ENCODE results near the gene RERE.

Gene RERE

DNA sequence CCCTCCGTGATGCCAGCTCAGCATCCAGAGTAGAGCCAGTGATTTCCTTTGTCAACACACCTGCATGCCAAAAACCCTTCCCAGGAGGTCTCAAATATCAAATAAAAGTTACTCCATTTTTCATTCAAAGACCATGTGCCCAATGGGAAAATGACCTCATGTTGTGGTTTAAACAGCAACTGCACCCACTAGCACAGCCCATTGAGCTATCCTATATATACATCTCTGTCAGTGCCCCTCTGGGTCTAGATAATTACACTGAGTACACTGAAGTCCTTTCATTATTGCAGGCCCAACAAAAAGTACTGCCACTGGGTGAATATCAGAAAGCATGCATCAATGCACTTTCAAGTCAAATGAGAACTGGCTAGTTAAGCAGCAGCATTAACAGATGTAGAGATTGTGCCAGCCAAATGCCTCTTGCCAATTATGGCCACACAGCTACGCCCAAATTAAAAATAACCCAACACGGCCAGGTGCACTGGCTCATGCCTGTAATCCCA lies 381.8 kb downstream of the RERE start:
- TF ChIP-seq, protein P1, sequence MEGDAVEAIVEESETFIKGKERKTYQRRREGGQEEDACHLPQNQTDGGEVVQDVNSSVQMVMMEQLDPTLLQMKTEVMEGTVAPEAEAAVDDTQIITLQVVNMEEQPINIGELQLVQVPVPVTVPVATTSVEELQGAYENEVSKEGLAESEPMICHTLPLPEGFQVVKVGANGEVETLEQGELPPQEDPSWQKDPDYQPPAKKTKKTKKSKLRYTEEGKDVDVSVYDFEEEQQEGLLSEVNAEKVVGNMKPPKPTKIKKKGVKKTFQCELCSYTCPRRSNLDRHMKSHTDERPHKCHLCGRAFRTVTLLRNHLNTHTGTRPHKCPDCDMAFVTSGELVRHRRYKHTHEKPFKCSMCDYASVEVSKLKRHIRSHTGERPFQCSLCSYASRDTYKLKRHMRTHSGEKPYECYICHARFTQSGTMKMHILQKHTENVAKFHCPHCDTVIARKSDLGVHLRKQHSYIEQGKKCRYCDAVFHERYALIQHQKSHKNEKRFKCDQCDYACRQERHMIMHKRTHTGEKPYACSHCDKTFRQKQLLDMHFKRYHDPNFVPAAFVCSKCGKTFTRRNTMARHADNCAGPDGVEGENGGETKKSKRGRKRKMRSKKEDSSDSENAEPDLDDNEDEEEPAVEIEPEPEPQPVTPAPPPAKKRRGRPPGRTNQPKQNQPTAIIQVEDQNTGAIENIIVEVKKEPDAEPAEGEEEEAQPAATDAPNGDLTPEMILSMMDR (IDR thresholded peaks at IDR 0.05; ENCODE audit: low read length, missing control alignments): no peak
- DNase-seq (ENCODE audit: low read depth): no peak
- H3K4me3 ChIP-seq (replicated peaks; ENCODE audit: low read depth, low read length): no peak overlapping the region

DNA sequence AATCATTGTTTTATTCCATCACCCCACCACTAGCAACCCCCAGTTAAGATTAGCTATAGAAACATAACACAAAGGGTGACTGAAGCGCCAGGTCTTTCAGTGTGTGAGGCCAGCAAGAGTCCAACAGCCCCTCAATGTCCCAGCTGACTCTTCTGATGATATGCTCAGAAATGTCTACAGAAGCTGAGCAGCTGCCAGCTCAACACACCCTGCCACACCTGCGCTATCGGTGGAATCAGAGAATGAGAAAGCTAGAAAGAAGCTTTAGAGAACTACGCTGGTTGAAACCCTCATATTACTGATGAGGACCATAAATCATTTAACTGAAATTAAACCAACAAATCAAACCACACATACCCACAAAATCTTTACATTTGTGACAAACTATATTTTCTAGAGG lies 383.3 kb downstream of the RERE start:
- DNase-seq (ENCODE audit: low read depth): no peak
- H3K4me3 ChIP-seq (replicated peaks; ENCODE audit: low read depth, low read length): no peak overlapping the region
- TF ChIP-seq, protein P1 (IDR thresholded peaks at IDR 0.05; ENCODE audit: low read length, missing control alignments): no peak

DNA sequence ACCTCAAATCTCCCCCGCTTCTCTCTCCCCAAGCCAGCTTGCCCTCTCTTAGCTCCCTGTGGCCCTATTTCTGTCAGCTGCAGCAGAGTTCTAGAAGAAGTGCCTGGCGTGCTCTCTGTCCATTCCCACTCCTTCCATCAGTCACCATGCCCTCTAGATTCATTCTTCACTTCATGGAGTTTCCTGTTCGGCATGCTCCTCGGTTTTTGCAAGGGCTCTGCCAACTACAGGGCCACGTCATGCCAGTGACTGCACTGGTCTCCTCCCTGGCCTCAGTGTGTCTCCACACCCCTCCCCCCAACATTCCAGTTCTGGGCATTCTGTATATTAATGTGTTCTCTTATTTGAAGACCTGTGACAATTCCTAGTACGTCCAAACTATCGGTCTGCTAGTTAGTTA lies 385.7 kb downstream of the RERE start:
- no peak for DNase-seq (ENCODE audit: low read depth)
- no peak overlapping the region for H3K4me3 ChIP-seq (replicated peaks; ENCODE audit: low read depth, low read length)
- TF ChIP-seq, protein P1 (IDR thresholded peaks at IDR 0.05; ENCODE audit: low read length, missing control alignments): no peak

DNA sequence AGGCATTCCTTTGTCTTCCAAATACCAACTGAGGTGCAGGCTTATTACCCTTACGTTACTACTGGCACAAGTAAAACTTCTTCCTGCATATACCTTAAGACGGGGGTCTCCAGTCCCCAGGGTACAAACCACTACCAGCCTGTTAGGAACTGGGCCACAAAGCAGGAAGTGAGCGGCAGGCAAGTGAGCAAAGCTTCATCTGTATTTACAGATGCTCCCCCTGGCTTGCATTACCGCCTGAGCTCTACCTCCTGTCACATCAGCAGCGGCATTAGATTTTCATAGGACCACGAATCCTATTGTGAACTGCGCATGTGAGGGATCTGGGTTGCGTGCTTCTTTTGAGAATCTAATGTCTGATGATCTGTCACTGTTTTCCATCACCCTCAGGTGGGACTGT lies 386.4 kb downstream of the RERE start:
- no peak for DNase-seq (ENCODE audit: low read depth)
- H3K4me3 ChIP-seq (replicated peaks; ENCODE audit: low read depth, low read length): no peak overlapping the region
- TF ChIP-seq, protein P1 (IDR thresholded peaks at IDR 0.05; ENCODE audit: low read length, missing control alignments): no peak

DNA sequence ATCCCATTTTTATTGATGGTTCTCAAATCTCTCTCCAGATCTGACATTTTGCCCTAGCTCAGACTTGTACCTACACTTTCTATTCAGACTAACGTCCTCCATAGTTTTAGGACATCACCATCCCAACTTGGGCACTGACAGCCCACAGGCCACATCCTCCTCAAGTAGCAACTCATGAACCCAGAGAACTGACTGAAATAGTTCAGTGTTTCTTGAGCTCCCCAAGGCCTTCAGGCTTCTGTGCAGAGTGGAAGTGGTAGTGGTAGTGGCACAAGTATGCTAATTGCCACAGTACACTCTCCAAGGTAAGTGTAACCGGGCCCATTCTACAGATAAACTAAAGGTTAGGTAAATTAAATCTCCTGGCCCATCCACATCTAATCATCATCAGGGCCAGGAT lies 387.0 kb downstream of the RERE start:
- H3K4me3 ChIP-seq (replicated peaks; ENCODE audit: low read depth, low read length): no peak overlapping the region
- DNase-seq (ENCODE audit: low read depth): no peak
- TF ChIP-seq, protein P1 (IDR thresholded peaks at IDR 0.05; ENCODE audit: low read length, missing control alignments): no peak

DNA sequence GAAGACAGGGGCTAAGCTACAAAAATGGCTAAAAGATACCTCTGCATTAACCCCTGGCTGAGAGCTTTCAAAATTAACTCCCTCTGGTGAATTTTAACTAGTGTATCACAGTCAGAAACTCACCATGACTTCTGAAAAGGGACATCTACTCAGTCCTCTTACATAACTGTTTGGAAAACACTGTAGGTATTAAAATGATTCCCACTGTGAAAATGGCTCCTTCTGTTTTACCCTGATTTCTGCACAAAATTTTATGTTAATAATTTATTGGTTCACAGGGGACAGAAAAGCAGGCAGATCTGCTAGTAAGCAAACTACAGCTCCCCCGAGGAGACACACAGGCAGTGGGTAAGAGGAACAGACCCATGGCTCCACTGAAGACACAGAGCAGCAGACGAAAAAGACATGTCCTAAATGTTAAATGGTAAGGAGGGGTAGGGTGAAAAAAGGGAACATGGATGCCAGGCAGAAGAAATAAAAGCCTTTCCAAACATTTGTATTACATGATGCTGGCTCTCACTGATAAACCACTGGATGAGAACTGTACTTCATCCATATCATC lies 387.8 kb downstream of the RERE start:
- DNase-seq (ENCODE audit: low read depth): no peak
- H3K4me3 ChIP-seq (replicated peaks; ENCODE audit: low read depth, low read length): no peak overlapping the region
- TF ChIP-seq, protein P1 (IDR thresholded peaks at IDR 0.05; ENCODE audit: low read length, missing control alignments): no peak

DNA sequence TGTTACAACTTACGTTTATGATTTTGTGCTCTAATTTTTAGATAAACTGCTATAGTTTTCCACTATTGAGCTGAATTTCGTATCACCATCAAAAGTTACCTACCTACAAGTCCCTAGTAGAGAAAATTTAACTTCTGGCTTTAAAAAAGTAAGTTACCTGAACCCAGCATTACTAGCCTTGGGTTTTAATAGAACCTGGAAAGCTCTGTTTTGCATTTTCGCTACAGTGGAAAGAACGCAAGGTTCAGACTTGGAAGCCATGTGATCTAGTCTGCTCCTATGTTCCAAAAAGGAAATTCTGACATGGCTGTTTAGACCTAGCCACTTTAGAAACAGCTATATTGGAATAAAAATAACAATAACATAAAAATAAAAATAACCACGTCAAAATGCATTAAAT lies 389.0 kb downstream of the RERE start:
- TF ChIP-seq, protein P1 (IDR thresholded peaks at IDR 0.05; ENCODE audit: low read length, missing control alignments): no peak
- no peak overlapping the region for H3K4me3 ChIP-seq (replicated peaks; ENCODE audit: low read depth, low read length)
- DNase-seq (ENCODE audit: low read depth): no peak
